Kidney glomerular epithelial cell (primary cell): ENCODE measurements around the gene TSACC.
A peak's percentile ranks its signal among the peaks of the same experiment; 100 is the strongest.

ENCODE experiments used
- DNase-seq: peaks from one replicate; lab custom pipeline; 2025; lab: John Stamatoyannopoulos, UW

The TSACC gene

GRCh38 chr1:156376146-156376545 is 37.8 kb downstream of the TSACC start:
- DNase-seq = no peak

GRCh38 chr1:156376958-156377919 is 38.9 kb downstream of the TSACC start:
- DNase-seq = no peak

DNA sequence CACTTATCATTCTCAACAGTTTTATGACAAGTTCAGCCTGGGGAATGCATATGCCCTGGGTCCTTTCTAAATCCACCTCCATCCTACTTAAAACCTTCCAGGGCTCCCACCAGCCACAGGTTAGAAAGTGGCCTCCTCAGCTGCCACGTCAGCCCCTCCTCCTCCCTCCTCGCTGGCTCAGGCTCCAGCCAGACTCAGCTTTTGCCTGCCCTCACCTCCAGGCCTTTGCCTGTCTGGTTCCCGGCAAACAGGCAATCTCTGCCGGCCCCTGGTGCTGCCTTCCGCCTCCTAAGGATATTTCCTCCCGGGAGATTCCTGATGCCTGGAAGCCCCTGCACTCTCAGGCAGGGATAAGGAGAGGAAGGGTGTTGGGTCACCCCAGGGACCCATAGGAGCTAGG is 40.2 kb downstream of the TSACC start:
- no peak for DNase-seq

DNA sequence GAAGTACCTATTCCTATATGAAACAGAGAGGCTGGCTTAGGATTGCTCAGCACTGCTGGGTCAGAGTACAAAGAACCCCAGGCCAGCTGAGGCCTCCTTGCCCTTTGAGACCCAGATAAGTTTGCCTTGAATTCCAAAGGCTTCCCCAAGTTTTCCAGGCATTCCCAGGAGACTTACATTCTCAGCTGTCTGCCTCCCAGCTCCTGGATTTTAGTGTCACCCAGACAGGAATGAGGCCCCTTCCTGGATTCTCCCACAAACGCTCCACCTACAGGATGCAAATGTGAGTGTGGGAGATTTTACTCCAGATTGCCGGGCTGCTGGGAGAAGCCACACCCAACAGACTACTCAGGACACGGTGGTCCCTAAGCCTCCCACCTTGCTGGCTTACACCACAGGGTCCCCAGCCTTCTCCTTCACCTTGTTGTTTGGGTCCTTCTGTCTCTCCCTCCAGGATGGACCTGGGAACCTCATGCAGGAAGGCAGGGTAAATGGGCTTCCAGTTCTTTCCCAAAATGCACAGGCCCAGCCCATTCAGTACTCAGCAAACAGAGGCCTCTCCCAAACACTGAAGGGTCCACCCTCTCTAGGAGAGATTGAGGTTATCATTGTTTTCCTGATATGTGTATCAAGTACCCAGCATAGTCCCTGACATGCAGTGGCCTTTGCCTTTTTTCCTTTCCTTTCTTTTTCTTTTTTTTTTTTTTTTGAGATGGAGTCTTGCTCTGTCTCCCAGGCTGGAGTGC is 41.3 kb downstream of the TSACC start:
- no peak for DNase-seq

- no peak for DNase-seq
Observed at GRCh38 chr1:156382561-156382960, 44.2 kb downstream of the TSACC start.

- peak; percentile 7 for DNase-seq
Observed at GRCh38 chr1:156383023-156383422, 44.7 kb downstream of the TSACC start.

- DNase-seq = no peak
Observed at GRCh38 chr1:156384007-156384406, 45.7 kb downstream of the TSACC start.

- DNase-seq = no peak
Observed at GRCh38 chr1:156384658-156385057, 46.3 kb downstream of the TSACC start.

GRCh38 chr1:156385534-156386031 is 47.3 kb downstream of the TSACC start:
- DNase-seq = peak; percentile 14

GRCh38 chr1:156386134-156386901 is 48.0 kb downstream of the TSACC start:
- no peak for DNase-seq

- no peak for DNase-seq
Observed at GRCh38 chr1:156386949-156387869, 48.9 kb downstream of the TSACC start.

- DNase-seq = no peak
Observed at GRCh38 chr1:156387870-156388173, 49.5 kb downstream of the TSACC start.

DNA sequence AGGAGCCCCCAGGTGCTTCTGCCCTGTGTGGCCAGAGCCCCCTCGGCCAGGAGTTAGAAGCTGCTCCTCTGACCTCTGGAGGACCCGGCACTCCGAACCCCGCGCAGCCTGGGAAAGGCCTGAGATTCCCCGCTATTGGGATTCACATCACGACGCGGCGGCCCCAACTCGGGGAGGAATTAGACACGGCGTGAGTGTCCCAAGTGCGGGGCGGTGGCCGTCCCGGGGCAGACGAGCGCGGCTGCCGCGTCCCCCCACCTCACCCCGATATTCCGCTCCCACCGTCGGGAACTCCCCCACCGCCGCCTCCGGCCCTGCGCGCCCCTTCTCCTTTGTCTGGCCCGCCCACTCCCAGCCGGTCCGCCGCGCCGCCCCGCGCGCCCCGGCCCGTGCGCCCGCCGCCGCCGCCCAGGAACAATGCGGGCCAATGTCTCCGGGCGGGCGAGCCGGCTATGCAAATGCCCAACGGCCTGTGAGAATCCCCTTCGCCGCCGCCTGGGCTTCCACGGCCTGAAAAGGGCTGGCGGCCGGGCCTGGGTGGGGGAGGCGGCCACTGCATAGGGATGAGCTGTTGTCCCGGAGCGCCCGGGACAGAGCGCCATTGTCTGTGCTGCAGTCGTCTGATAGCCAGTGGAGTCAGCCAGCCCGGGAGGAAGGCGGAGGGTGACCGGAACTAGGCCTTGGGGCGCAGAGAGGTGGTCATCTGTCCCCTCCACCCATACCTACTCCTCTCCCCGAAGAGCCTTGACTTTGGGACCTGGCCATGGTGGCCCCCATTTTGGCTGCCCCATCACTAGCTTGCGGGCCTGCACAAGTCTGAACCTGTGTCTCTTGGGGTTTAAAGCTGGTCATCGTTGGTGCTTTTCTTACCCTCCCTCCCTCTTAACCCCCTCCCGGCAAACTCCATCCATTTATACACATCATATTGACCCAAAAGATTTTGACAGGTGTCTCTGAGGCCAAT is 50.1 kb downstream of the TSACC start:
- no peak for DNase-seq

- no peak for DNase-seq
Observed at GRCh38 chr1:156389311-156389710, 51.0 kb downstream of the TSACC start.

GRCh38 chr1:156390469-156391365 is 52.4 kb downstream of the TSACC start:
- no peak for DNase-seq

DNA sequence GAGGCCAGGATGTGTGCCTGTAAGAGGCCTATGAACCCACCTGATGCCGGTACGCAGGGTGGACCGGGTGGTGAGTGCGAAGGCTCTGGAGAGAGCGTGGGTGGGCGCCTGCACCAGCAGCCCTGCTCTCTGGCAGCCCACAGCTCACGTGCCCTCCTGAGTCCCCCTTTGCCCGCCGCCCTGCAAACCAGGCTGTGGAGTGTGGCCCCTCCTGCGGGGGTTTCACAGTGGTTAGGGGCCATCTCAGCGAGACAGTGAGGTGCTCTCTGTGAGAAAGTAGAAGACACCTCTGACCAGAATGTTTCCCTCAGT is 53.0 kb downstream of the TSACC start:
- DNase-seq = no peak

- DNase-seq = no peak
Observed at GRCh38 chr1:156391701-156392100, 53.4 kb downstream of the TSACC start.

DNA sequence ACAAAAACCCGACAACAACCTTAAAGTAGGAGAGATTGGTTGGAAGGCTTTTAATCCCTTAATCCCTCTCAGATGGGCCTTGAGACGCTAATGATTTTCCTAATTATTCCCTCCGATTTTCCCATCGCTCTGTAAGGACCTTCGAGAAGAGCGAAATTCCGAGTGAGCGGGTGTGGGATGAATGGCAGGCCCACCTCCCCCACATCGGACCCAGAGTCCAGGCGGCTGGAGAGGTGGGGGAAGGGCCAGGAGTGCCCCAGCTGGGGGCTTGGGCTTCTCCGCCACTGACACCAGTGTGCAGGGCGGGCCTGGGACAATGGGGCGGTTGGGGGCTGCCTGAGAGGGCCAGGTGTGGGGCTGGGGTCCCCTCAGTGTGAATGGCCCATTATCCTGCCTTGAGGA is 54.1 kb downstream of the TSACC start:
- DNase-seq = no peak

- no peak for DNase-seq
Observed at GRCh38 chr1:156393095-156393494, 54.8 kb downstream of the TSACC start.
